GM18951 (cell line): ENCODE measurements around the gene NDFIP2.

Experiments used
- POLR2A ChIP-seq: IDR thresholded peaks from 4 replicates; pipeline ENCODE4 v1.6.1; 2011; ENCODE audit warnings: mild to moderate bottlenecking; ENCODE audit not compliant: insufficient read length, insufficient read depth; ENCODE audit errors: extremely low read depth
- in situ Hi-C: fragments of 300-500 bp; cut with MboI; formaldehyde crosslinking; loops from one replicate; pipeline ENCODE4 v1.12.0; 2022; ENCODE audit warnings: low sequenced_read_pairs, mixed read lengths, inconsistent platforms; ENCODE audit not compliant: unreplicated experiment

The NDFIP2 gene, protein sequence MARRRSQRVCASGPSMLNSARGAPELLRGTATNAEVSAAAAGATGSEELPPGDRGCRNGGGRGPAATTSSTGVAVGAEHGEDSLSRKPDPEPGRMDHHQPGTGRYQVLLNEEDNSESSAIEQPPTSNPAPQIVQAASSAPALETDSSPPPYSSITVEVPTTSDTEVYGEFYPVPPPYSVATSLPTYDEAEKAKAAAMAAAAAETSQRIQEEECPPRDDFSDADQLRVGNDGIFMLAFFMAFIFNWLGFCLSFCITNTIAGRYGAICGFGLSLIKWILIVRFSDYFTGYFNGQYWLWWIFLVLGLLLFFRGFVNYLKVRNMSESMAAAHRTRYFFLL

DNA sequence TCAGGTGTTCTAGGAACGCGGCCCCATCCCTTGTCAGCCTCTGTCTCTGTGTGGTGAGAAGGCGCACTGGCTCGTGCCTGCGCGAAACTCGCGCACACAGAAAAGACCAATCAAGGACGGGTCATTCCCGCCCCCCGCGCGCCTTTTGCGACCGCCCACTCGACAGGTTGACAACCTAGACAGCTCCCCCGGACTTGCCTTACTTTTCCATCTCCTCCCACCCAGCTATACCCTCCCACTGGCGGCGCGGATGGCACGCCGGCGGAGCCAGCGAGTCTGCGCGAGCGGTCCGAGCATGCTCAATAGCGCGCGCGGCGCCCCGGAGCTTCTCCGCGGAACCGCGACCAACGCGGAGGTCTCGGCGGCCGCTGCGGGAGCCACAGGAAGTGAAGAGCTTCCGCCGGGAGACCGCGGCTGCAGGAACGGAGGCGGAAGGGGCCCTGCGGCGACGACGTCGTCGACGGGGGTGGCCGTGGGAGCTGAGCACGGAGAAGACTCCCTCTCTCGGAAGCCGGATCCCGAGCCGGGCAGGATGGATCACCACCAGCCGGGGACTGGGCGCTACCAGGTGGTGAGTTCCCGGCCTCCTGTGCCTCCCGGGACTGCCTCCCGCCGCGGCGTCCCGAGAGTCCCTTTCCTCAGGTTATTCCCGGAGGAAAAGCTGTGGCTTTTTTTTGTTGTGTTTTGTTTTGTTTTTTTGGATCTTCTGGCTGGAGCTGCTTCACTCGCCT lies at the start of gene NDFIP2:
Gene NDFIP2 (plus strand): TSS at position 202 of the 731 bp plus-strand sequence. CDS start 49 bp downstream, at position 251.
- in situ Hi-C loops = no loop called here
- TF ChIP-seq POLR2A = peak; percentile 85

DNA sequence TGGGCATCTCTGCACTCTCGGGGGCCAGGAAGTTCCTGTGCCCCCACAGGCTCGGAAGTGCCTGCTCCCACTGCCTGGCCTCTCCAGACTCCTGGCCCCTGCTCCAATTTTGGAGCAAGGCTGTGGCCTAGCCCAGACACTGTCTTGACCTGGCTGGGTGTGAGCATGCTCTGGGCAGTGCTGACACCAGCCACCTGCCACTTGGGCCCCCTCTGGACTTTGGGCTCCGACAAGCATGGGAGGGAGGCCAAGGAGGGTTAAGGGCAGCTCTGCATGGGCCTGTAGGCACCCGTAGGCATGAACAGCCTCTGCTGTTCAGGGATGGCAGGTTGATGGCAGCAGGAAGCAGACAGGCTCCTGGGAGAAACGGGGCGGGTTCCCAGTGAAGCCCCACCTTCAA lies 48.9 kb upstream of the NDFIP2 start:
- in situ Hi-C loops = no loop called here
- no peak for TF ChIP-seq POLR2A

DNA sequence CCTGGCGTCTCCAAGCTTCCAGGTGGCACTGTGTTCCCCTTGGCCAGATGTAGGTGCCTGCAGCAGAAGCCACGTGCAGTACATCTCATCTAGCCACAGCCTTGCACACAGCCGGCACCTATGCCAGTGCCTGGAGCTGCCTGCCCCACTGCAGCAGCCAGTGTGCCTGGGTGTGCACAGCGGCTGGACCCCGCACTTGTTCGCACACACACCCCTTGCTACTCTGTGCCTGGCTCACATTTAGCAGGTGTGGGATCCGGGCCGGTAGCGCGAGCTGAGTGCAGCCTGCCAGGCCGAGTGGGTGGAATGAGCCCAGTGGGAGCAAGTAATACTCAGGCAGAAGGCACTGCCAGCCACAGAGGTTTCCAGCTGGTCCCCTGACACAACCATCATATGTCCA lies 48.0 kb upstream of the NDFIP2 start:
- in situ Hi-C loops = no loop called here
- TF ChIP-seq POLR2A = no peak

DNA sequence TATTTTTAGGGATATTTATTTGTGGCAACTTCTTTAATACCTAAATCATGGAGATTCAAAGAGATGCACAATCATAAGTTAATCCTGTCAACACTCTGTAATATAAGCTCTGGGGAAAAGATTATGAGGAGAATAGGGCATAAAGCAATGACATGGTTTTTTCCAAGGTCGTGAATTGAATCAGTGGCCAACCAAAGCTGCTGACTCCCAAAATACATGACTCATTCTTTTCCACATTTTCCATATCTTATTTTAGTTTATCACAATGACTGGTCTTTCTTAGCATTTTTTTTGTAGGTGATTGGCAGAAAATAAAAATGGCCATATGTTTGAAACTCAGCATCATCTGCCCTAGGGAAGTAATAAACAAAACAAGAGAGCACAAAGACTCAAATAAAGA lies 46.4 kb upstream of the NDFIP2 start:
- no peak for TF ChIP-seq POLR2A
- in situ Hi-C loops = no loop called here

DNA sequence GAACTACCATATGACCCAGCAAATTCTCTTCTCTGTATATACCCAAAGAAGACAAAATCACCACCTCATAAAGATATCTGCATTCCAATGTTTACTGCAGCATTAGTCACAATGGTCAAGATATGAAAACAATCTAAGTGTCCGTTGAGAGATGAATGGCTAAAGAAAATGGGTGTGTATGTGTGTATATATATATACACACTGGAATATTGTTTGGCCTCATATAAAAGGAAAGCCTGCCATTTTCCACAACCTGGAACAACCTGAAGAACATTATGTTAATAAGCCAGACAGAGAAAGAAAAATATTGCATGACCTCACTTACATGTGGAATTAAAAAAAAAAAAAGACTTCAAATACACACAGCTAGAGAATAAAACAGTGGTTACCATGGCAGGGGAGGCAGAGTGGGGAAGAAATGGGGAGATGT lies 45.4 kb upstream of the NDFIP2 start:
- TF ChIP-seq POLR2A = no peak
- in situ Hi-C loops = no loop called here

DNA sequence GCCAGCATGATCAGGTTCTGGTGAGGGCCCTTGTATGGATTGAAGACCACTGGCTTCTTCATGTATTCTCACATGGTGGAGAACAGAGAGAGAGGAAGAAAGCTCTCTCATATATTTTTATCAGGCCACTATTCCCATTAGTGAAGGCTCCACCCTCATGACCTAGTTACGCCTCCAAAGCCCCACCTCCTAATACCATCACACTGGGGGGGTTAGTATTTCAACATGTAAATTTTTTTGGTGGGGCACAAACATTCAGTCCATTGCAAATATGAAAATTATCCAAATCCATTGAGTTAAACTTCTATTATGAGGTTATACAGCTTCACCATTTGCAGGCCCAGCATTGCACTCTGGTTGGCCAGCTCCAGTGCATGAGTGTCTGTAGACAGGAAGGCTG lies 41.7 kb upstream of the NDFIP2 start:
- TF ChIP-seq POLR2A = no peak
- in situ Hi-C loops = no loop called here

DNA sequence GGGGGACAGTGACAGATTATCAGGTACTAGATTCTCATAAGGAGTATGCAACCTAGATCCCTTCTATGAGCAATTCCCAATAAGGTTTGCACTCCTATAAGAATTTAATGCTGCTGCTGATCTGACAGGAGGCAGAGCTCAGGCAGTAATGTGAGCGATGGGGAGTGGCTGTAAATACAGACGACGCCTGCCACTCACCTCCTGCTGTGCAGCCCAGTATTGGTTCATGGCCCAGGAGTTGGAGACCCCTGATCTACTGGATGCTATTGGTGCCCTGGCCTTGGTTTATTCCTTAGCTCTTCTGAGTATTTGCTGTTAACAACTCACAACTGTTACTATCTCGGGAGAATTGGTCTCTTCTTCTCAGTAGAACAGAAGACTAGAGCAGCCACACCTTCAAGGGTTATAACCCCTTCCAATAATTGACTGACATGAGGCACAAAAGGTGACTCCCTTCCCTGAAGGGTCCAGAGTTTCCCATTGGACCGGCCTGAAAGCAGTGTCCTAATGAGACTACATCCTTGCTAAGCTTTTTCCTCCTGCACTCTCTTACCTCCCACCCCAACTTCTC lies 39.9 kb upstream of the NDFIP2 start:
- TF ChIP-seq POLR2A = no peak
- in situ Hi-C loops = no loop called here

DNA sequence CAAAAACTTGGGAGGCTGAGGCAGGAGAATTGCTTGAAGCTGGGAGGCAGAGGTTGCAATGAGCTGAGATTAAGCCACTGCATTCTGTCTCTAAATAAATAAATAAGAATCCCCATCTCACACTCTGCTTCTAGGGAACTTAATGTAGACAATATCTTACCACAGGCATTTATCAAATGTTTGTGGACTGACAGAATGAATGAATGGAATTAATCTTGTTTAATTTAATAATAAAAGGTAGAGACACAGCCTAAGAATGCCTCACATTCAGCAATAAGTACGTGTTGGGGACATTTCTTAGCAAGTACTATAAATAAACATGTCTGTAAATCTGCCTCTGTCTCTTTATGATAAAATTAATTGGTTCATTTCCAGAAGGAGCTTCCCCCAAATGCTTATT lies 38.7 kb upstream of the NDFIP2 start:
- TF ChIP-seq POLR2A = no peak
- in situ Hi-C loops = no loop called here

DNA sequence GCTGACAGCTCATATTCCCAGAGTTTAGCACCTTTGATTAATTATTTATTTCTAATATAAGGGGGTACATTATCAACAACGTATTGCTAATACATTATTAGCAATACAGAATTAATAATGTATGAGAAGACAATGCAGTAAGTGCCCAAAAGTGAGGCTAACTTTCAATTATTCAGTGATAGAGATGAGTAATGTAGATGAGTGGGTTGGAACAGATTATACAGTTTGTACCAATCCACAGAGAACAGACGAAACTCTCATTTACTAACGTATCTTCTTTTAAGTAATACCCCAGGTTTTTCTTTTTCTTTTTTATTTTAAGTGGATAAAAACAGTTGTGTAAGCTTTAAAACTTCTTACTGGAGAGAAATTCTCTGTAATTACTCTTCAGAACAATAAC lies 38.2 kb upstream of the NDFIP2 start:
- in situ Hi-C loops = no loop called here
- no peak for TF ChIP-seq POLR2A

DNA sequence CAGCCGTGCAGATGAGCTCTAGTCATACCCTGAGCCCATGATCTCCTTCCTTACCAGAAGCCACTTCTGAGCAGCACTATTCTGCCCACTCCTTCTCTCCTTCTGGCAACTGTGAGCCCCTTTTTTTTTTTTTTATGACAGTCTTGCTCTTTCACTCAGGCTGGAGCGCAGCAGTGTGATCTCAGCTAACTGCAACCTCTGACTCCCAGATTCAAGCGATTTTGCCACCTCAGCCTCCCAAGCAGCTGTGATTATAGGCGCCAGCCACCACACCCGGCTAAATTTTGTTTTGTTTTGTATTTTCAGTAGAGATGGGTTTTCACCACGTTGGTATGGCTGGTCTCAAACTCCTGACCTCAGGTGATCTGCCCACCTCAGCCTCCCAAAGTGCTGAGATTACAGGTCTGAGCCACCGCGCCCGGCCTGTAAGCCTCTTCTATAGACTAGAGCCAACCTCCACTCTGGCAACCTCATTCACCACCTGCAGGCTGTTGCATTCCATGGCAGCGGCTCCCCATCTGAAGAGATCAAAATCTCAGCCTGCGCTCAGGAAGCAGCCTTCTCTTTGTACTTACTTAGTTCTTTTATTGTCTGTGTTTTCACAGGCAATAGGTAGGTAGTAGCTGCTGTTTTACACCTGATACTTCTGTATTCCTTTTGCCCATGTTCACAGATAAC lies 34.8 kb upstream of the NDFIP2 start:
- no peak for TF ChIP-seq POLR2A
- in situ Hi-C loops = no loop called here

DNA sequence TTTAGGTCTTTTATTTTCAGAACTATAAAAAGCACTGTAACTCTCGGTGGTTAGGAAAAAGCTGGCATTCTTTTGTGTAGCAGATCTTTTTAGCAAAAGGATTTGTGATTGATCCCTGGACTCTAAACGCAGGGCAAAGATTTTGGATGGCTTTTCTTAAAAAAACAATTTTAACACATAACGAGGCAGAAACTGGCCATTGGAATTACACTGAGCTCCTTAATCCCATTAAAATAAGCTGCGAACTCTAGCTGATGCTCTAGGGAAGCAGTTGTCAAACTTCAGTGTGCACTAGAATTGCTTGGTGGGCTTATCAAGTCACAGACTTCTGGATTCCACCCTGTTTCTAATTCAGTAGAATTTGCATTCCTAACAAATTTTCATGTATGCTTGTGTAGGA lies 33.8 kb upstream of the NDFIP2 start:
- no peak for TF ChIP-seq POLR2A

DNA sequence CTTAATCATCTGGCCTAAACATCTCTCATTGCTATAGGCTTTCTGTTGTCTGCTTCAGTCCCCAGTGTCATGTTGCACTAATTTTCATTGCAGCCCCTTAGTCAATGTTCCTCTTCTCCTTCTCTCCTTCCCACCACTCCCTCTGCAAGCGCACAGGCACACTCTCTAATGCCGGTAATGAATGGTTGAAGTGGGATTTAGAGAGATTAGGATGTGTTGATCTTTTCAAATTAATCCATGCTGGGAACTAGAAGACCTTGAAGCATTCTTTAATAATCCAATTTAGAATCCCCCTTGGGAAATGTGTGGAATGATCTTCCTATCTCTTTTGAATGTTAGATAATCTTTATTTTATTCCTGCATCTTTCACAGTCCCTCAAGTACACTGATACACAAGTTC lies 33.2 kb upstream of the NDFIP2 start:
- in situ Hi-C loops = no loop called here
- TF ChIP-seq POLR2A = no peak

More for the DNA sequence above, 33.8 kb upstream of the NDFIP2 start:
- in situ Hi-C loops = no loop called here

DNA sequence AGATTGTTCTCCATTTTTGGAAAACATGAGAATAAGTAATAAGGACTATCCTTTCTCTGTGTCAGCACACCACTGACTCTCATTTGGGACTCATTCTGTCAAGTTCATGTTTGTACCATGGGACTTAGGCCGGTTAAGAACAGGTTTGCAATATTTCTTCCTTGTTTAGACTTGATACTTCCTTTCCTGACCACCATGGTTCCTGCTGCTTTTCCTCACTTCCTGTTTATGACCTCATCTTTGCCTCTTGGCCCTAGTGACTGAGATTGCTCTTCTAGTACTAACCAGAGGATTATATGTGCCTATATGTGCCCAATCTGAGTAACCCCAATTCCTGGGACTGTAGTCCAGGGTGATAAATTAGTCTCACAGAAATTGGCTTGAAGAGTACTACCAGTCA lies 32.5 kb upstream of the NDFIP2 start:
- in situ Hi-C loops = no loop called here
- no peak for TF ChIP-seq POLR2A
